Cardiac fibroblast (primary cell): ENCODE measurements around the gene PGBD1.

Experiments
- DNase-seq, 2 donors: peaks; one replicate each; pipeline versions ENCODE4 v3.0.0 to v3.0.0-alpha.2; 2010; ENCODE audit warnings: low read depth in 2 of 2
- H3K4me3 ChIP-seq, 2 donors: replicated peaks in 1 of 2; 1 replicate in 1 of 2; 2 replicates in 1 of 2; pipeline ENCODE4 v1.5.1; 2011; ENCODE audit warnings: low read depth in 2 of 2, low read length in 2 of 2, mild to moderate bottlenecking in 2 of 2, moderate library complexity in 1 of 2
- CTCF ChIP-seq: IDR thresholded peaks from one replicate; pipeline ENCODE4 v1.5.1; 2011; ENCODE audit warnings: low read depth, mild to moderate bottlenecking, low read length, inconsistent platforms

PGBD1 gene

GRCh38 chr6:28351087-28351486 lies 69.7 kb downstream of the PGBD1 start:
- no peak for DNase-seq
- no peak for TF ChIP-seq CTCF
- H3K4me3 ChIP-seq = peak overlapping the region in 1 of 2 donors; percentile 75

- no peak for TF ChIP-seq CTCF
- DNase-seq = no peak
- no peak overlapping the region for H3K4me3 ChIP-seq
Measured at GRCh38 chr6:28351493-28351925, 70.1 kb downstream of the PGBD1 start.
